AG04450 (cell line): ENCODE measurements around the gene ARL6IP6. TPM values are rescaled to one million over a fixed set of nuclear protein-coding genes. Genes with fewer than 3 reads are reported as not detected.
"Not testable (repeated sequence)": the region's sequence is repeated elsewhere in the genome, so short reads cannot be mapped to it uniquely, and the experiment has no call there.

Source experiments
- CTCF ChIA-PET: fragments of 300-600, 350-600 bp; formaldehyde crosslinking; extraction: SDS; loops from one replicate; lab custom pipeline; 2022; ENCODE audit warnings: antibody characterized with exemption, inconsistent platforms; lab: Charles Lee
- POLR2A ChIA-PET: fragments of 350-600 bp; formaldehyde crosslinking; extraction: SDS; loops from one replicate; lab custom pipeline; 2021; ENCODE audit warnings: antibody characterized with exemption, inconsistent platforms; lab: Yijun Ruan, JAX
- DNase-seq: peaks from one replicate; pipeline ENCODE4 v3.0.0-alpha.2; 2011; ENCODE audit warnings: low read depth, low spot score
- H3K27ac ChIP-seq: one replicate; pipeline ENCODE4 v1.5.1; 2012; ENCODE audit warnings: low read depth, low read length, control low read depth
- H3K27me3 ChIP-seq: one replicate; pipeline ENCODE4 v1.6.0; 2012; ENCODE audit warnings: low read length; ENCODE audit not compliant: control insufficient read depth, insufficient read depth
- H3K4me3 ChIP-seq: 2 replicates; pipeline ENCODE4 v1.5.1; 2011; ENCODE audit warnings: mild to moderate bottlenecking, low read depth, low read length, control low read depth
- H3K9me3 ChIP-seq: 2 replicates; pipeline ENCODE4 v1.5.1; 2012; ENCODE audit warnings: low read length; ENCODE audit not compliant: control insufficient read depth, insufficient read depth
- polyA plus RNA-seq: library from polyadenylated mRNA; depleted of rRNA; stranded (reverse); fragments of >200 nt; gene quantifications from 2 replicates; pipeline ENCODE4 v1.2.3, GENCODE V29; 2011
- TF ChIP-seq, protein P1 (sequence below): IDR thresholded peaks from 2 replicates; pipeline ENCODE4 v1.5.1; 2011; ENCODE audit warnings: low read depth, low read length, control low read depth, inconsistent platforms

ARL6IP6 gene
- polyA plus RNA-seq, 1 experiment, result 28.1 TPM

- Histone ChIP-seq H3K9me3 (no peaks in the 10 kb centered on the region; the same call in 1 of the 2 replicates), H3K27me3 (no peaks in the 10 kb centered on the region), H3K4me3 (peak within 1 kb of the TSS; percentile 76), H3K27ac (peak within 1 kb of the TSS; percentile 95)
- CTCF ChIA-PET, result interaction anchor here (0.8 to 1.0 kb wide), 3 partner anchors 17 to 45 kb away, joined by 3 to 5 read pairs (median 3); no protein-coding TSS in a partner anchor
- TF ChIP-seq, protein P1, sequence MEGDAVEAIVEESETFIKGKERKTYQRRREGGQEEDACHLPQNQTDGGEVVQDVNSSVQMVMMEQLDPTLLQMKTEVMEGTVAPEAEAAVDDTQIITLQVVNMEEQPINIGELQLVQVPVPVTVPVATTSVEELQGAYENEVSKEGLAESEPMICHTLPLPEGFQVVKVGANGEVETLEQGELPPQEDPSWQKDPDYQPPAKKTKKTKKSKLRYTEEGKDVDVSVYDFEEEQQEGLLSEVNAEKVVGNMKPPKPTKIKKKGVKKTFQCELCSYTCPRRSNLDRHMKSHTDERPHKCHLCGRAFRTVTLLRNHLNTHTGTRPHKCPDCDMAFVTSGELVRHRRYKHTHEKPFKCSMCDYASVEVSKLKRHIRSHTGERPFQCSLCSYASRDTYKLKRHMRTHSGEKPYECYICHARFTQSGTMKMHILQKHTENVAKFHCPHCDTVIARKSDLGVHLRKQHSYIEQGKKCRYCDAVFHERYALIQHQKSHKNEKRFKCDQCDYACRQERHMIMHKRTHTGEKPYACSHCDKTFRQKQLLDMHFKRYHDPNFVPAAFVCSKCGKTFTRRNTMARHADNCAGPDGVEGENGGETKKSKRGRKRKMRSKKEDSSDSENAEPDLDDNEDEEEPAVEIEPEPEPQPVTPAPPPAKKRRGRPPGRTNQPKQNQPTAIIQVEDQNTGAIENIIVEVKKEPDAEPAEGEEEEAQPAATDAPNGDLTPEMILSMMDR, result no peak
- POLR2A ChIA-PET, result interaction anchor here (0.5 to 1.2 kb wide), 10 partner anchors 9 to 737 kb away, joined by 3 to 16 read pairs (median 4); partner anchors contain the start of genes FMNL2 and STAM2
- peak; percentile 96 for DNase-seq
Measured at GRCh38 chr2:152717228-152718075, 968 bp upstream of the ARL6IP6 start, which contains the start of gene PRPF40A. PRPF40A (minus strand) TSS chr2:152717461; CDS start chr2:152717439, 22 bp downstream.

- Histone ChIP-seq H3K27me3 (no peaks in the 10 kb centered on the region), H3K27ac (no peak overlapping the region), H3K9me3 (no peaks in the 10 kb centered on the region; the same call in 1 of the 2 replicates), H3K4me3 (peak overlapping the region; percentile 76)
- no peak for DNase-seq
- ChIA-PET CTCF (interaction anchor here (1.2 kb wide), 1 partner anchor 24 kb away, joined by 5 read pairs; no protein-coding TSS in a partner anchor), POLR2A (interaction anchor here (0.5 kb wide), 1 partner anchor 543 kb away, joined by 3 read pairs; the partner anchor contains the start of gene STAM2)
- TF ChIP-seq, protein P1, result no peak
Measured at GRCh38 chr2:152718909-152719645, 657 bp downstream of the ARL6IP6 start.

- TF ChIP-seq, protein P1, result no peak
- no peak for DNase-seq
- Histone ChIP-seq H3K27me3 (no peaks in the 10 kb centered on the region), H3K27ac (no peak overlapping the region), H3K4me3 (no peak overlapping the region), H3K9me3 (no peaks in the 10 kb centered on the region; the same call in 1 of the 2 replicates)
- ChIA-PET POLR2A (no interaction called here), CTCF (interaction anchor here (0.6 to 1.1 kb wide), 2 partner anchors 29 to 545 kb away, joined by 3 to 5 read pairs; no protein-coding TSS in a partner anchor)
Measured at GRCh38 chr2:152720794-152721193, 2.4 kb downstream of the ARL6IP6 start.

DNA sequence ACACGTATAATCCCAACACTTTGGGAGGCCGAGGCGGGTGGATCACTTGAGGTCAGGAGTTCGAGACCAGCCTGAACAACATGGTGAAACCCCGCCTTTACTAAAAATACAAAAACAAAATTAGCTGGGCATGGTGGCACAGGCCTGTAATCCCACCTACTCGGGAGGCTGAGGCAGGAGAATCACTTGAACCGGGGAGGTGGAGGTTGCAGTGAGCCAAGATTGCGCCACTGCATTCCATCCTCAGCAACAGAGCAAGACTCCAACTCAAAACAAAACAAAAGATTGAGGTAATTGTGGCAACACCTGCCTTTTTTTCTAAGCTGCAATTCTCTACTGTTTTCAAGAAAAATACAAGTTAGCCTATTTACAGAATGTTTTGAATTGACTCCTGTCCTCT, 4.2 kb downstream of the ARL6IP6 start:
- H3K27ac ChIP-seq, H3K4me3 ChIP-seq, H3K27me3 ChIP-seq, DNase-seq, H3K9me3 ChIP-seq, POLR2A ChIA-PET: not testable (repeated sequence)
- CTCF ChIA-PET, result interaction anchor here (0.9 kb wide), 1 partner anchor 685 kb away, joined by 3 read pairs; no protein-coding TSS in a partner anchor

- CTCF ChIA-PET, result interaction anchor here (1.3 kb wide), 1 partner anchor 698 kb away, joined by 4 read pairs; no protein-coding TSS in a partner anchor
- POLR2A ChIA-PET, result no interaction called here
- Histone ChIP-seq H3K9me3 (no peaks in the 10 kb centered on the region), H3K4me3 (no peak overlapping the region), H3K27ac (no peak overlapping the region), H3K27me3 (no peaks in the 10 kb centered on the region)
- TF ChIP-seq, protein P1, result no peak
- DNase-seq, result no peak
Measured at GRCh38 chr2:152723918-152724317, 5.5 kb downstream of the ARL6IP6 start.
